ENCODE measurements around the gene GBGT1. TPM values are rescaled to one million over a fixed set of nuclear protein-coding genes. Genes with fewer than 3 reads are reported as not detected.

The GBGT1 gene
- total RNA-seq, 1 experiment from 2014 or later, result 1.2 TPM

GRCh38 chr9:133202688-133203453 is 39.2 kb upstream of the GBGT1 start:
- H3K9me3 ChIP-seq (replicated peaks), result no peaks in the 10 kb centered on the region
- H3K4me1 ChIP-seq, result no peaks in the 10 kb centered on the region
- DNase-seq, result no peak
- no peak overlapping the region for H3K4me3 ChIP-seq
- peaks cover 37% of the 10 kb centered on the region for H3K27me3 ChIP-seq
- H3K27ac ChIP-seq, result no peak overlapping the region
- no peaks in the 10 kb centered on the region for H3K36me3 ChIP-seq

- Histone ChIP-seq H3K27me3 (peaks cover 36% of the 10 kb centered on the region), H3K4me3 (no peak overlapping the region)
Measured at GRCh38 chr9:133202145-133202513, 38.4 kb upstream of the GBGT1 start.

GRCh38 chr9:133201424-133202144 is 37.9 kb upstream of the GBGT1 start:
- Histone ChIP-seq H3K9me3 (replicated peaks) (no peaks in the 10 kb centered on the region), H3K27me3 (peaks cover 31% of the 10 kb centered on the region), H3K27ac (no peak overlapping the region), H3K4me3 (no peak overlapping the region), H3K36me3 (no peaks in the 10 kb centered on the region), H3K4me1 (no peaks in the 10 kb centered on the region)
- no peak for DNase-seq

More at GRCh38 chr9:133202145-133202513, 38.4 kb upstream of the GBGT1 start:
- Histone ChIP-seq H3K27ac (no peak overlapping the region), H3K36me3 (no peaks in the 10 kb centered on the region), H3K4me1 (no peaks in the 10 kb centered on the region), H3K9me3 (replicated peaks) (no peaks in the 10 kb centered on the region)
- no peak for DNase-seq

GRCh38 chr9:133200631-133201030 is 36.9 kb upstream of the GBGT1 start:
- no peak for DNase-seq
- H3K27me3 ChIP-seq, result peaks cover 27% of the 10 kb centered on the region
- no peaks in the 10 kb centered on the region for H3K9me3 ChIP-seq (replicated peaks)
- no peak overlapping the region for H3K27ac ChIP-seq
- H3K36me3 ChIP-seq, result no peaks in the 10 kb centered on the region
- no peaks in the 10 kb centered on the region for H3K4me1 ChIP-seq
- H3K4me3 ChIP-seq, result no peak overlapping the region

- Histone ChIP-seq H3K4me1 (no peaks in the 10 kb centered on the region), H3K36me3 (no peaks in the 10 kb centered on the region), H3K27ac (no peak overlapping the region), H3K4me3 (no peak overlapping the region), H3K27me3 (peaks cover 26% of the 10 kb centered on the region), H3K9me3 (replicated peaks) (peaks cover 6% of the 10 kb centered on the region)
- DNase-seq, result no peak
Measured at GRCh38 chr9:133199648-133200321, 36.1 kb upstream of the GBGT1 start.

- DNase-seq, result no peak
Measured at GRCh38 chr9:133195029-133195428, 31.3 kb upstream of the GBGT1 start.

GRCh38 chr9:133194597-133194996 is 30.9 kb upstream of the GBGT1 start:
- Histone ChIP-seq H3K4me1 (no peaks in the 10 kb centered on the region), H3K36me3 (no peaks in the 10 kb centered on the region), H3K27me3 (peaks cover 7% of the 10 kb centered on the region; the same call in 1 of the 2 replicates), H3K4me3 (no peak overlapping the region), H3K9me3 (replicated peaks) (peaks cover 10% of the 10 kb centered on the region), H3K27ac (no peak overlapping the region)
- DNase-seq, result no peak

More at GRCh38 chr9:133195029-133195428, 31.3 kb upstream of the GBGT1 start:
- no peak overlapping the region for H3K4me3 ChIP-seq
- H3K27me3 ChIP-seq, result peaks cover 7% of the 10 kb centered on the region
- H3K27ac ChIP-seq, result no peak overlapping the region
- no peaks in the 10 kb centered on the region for H3K4me1 ChIP-seq
- H3K36me3 ChIP-seq, result no peaks in the 10 kb centered on the region
- peaks cover 10% of the 10 kb centered on the region for H3K9me3 ChIP-seq (replicated peaks)

- peaks cover 16% of the 10 kb centered on the region for H3K27me3 ChIP-seq
- no peak overlapping the region for H3K27ac ChIP-seq
- DNase-seq, result no peak
Measured at GRCh38 chr9:133191989-133192388, 28.3 kb upstream of the GBGT1 start.

GRCh38 chr9:133189826-133190225 is 26.1 kb upstream of the GBGT1 start:
- Histone ChIP-seq H3K36me3 (no peaks in the 10 kb centered on the region), H3K4me3 (no peak overlapping the region), H3K9me3 (replicated peaks) (peaks cover 4% of the 10 kb centered on the region; the same call in 1 of the 2 replicates), H3K27ac (no peak overlapping the region), H3K4me1 (no peaks in the 10 kb centered on the region), H3K27me3 (peaks cover 22% of the 10 kb centered on the region)
- DNase-seq, result no peak

More at GRCh38 chr9:133191989-133192388, 28.3 kb upstream of the GBGT1 start:
- H3K4me1 ChIP-seq, result no peaks in the 10 kb centered on the region
- no peak overlapping the region for H3K4me3 ChIP-seq
- H3K36me3 ChIP-seq, result no peaks in the 10 kb centered on the region
- H3K9me3 ChIP-seq (replicated peaks), result peaks cover 10% of the 10 kb centered on the region

GRCh38 chr9:133188843-133189180 is 25.1 kb upstream of the GBGT1 start:
- DNase-seq, result no peak
- no peaks in the 10 kb centered on the region for H3K4me1 ChIP-seq
- peaks cover 18% of the 10 kb centered on the region for H3K27me3 ChIP-seq
- H3K36me3 ChIP-seq, result no peaks in the 10 kb centered on the region
- H3K9me3 ChIP-seq (replicated peaks), result no peaks in the 10 kb centered on the region
- no peak overlapping the region for H3K27ac ChIP-seq
- no peak overlapping the region for H3K4me3 ChIP-seq

GRCh38 chr9:133188006-133188842 is 24.5 kb upstream of the GBGT1 start:
- no peak overlapping the region for H3K4me3 ChIP-seq
- H3K4me1 ChIP-seq, result no peaks in the 10 kb centered on the region
- peaks cover 18% of the 10 kb centered on the region for H3K27me3 ChIP-seq
- H3K36me3 ChIP-seq, result no peaks in the 10 kb centered on the region
- H3K9me3 ChIP-seq (replicated peaks), result no peaks in the 10 kb centered on the region
- H3K27ac ChIP-seq, result no peak overlapping the region
- peak in 1 of 2 experiments; percentile 48 for DNase-seq

GRCh38 chr9:133187561-133188005 is 23.9 kb upstream of the GBGT1 start:
- no peaks in the 10 kb centered on the region for H3K36me3 ChIP-seq
- H3K27ac ChIP-seq, result no peak overlapping the region
- H3K4me1 ChIP-seq, result no peaks in the 10 kb centered on the region
- no peak overlapping the region for H3K4me3 ChIP-seq
- no peaks in the 10 kb centered on the region for H3K9me3 ChIP-seq (replicated peaks)
- H3K27me3 ChIP-seq, result peaks cover 18% of the 10 kb centered on the region
- no peak for DNase-seq

GRCh38 chr9:133186736-133187135 is 23.0 kb upstream of the GBGT1 start:
- Histone ChIP-seq H3K27me3 (peaks cover 24% of the 10 kb centered on the region), H3K4me3 (no peak overlapping the region), H3K9me3 (replicated peaks) (no peaks in the 10 kb centered on the region), H3K36me3 (no peaks in the 10 kb centered on the region), H3K27ac (no peak overlapping the region), H3K4me1 (no peaks in the 10 kb centered on the region)
- no peak for DNase-seq

GRCh38 chr9:133184971-133185370 is 21.3 kb upstream of the GBGT1 start:
- peak; percentile 64 to 86 for DNase-seq
- Histone ChIP-seq H3K27ac (no peak overlapping the region), H3K36me3 (no peaks in the 10 kb centered on the region), H3K4me1 (no peaks in the 10 kb centered on the region), H3K9me3 (replicated peaks) (no peaks in the 10 kb centered on the region), H3K4me3 (no peak overlapping the region), H3K27me3 (peaks cover 31% of the 10 kb centered on the region)
